NCI-H1048 (cell line): ENCODE measurements around the gene EHBP1.

Experiments used
- DNase-seq: peaks from one replicate; lab custom pipeline; 2025; lab: John Stamatoyannopoulos, UW

EHBP1 gene

DNA sequence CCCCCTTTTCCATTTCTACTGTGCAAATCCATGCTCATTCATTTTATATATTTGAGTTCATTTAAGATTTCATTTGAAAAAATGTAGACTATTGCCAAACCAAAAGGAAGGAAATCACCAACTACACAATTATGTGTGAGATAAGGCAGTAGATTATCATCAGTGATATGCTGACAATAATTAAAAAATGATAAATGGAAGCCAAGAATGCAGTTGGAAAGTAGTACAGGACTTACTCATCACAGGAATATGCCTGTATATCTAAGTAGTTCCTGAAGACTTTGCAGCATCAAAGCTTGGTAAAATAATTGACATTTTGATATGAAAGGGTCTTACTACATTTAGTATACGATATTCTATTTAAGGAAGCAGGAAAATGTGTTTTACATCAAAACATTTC, 179.0 kb downstream of the EHBP1 start:
- no peak for DNase-seq

DNA sequence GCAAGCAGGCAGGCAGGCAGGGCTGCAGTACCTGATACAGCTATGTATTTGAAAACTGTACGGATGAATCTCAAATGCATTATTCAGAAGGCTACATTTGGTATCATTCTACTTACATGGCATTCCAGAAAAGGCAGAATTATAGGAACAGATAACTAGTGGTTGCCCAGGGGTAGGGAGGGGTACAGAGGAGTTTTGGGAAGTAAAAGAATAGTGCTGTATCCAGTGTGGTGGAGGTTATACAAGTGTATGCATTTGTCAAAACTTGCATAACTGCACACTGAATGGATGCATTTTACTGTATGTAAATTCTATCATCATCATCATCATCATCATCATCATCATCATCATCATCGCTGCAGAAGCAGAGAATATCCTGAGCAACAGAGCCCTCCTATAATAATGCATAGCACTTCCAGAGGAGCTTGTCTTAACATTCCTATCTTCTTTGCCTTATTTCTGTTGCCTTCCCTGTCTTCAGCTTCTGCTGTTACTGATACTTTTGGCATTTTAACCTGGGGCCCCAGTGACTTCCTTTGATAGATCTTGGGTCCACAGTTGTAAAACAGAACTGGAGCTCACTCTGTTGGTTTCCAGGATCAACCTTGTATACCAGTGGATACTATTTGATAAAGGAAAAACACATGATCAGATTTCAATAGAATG, 189.6 kb downstream of the EHBP1 start:
- no peak for DNase-seq

DNA sequence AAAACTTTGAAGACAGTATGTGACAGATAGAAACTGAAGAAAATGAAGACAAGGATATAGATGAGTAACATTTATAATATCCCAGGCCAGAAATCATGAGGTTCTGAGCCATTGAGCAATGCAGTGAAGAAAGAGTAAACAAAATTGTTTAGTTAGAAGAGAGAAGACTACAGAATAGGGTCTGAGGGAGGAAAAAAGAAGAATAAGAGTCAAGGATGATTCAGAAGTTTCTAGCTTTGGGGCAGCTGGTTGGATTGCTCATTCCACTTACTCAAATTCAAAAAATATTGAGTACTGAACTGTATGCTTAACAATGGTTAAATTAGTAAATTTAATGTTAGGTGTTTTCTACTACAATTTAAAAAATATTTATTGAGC, 190.1 kb downstream of the EHBP1 start:
- no peak for DNase-seq

DNA sequence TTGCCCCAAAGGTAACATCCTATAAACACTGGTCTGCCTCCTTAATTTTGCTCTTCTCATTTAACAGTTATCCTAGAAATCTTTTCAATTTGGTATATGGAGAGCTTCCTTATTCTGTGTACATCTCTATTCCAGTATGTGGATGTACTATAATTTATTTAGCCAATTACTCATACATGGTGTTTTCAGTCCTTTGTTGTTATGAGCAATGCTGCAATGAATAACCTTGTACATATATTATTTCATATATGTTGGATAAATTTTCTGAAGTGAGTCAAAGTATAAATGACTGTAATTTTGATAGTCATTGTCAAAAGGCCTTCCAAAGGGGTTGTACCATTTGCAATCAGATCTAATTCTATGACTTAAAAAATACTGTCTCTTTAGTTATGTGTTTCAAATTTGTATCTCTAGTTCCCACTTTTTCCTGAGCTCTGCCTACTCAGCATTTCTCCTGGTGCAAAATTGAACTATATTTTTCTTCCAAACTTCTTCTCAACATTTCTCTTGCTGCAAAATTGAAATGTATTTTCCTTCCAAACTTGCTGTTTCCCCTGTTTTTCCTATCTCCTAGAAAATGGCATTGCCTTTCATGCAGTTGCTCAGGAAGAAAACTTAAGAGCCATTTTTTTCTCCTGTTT, 191.8 kb downstream of the EHBP1 start:
- DNase-seq, result no peak

DNA sequence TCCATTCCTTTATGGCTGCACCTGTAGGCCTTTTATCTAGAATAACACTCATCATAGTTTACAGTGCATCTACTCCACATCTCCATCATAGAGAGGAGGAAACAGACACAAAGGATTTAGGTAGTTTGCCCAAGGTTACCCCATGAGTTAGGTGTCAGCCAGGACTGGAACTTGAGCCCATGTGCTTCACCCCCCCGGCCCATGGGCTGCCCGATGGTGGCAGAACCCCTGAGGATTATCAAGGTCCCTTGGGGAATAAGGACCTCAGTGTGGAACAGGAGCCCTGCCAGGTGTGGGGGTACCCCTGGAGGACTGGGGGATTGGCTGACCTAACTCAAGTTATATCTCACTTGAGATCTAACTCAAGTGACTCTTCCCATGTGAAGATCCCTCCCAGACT, 198.8 kb downstream of the EHBP1 start:
- no peak for DNase-seq

DNA sequence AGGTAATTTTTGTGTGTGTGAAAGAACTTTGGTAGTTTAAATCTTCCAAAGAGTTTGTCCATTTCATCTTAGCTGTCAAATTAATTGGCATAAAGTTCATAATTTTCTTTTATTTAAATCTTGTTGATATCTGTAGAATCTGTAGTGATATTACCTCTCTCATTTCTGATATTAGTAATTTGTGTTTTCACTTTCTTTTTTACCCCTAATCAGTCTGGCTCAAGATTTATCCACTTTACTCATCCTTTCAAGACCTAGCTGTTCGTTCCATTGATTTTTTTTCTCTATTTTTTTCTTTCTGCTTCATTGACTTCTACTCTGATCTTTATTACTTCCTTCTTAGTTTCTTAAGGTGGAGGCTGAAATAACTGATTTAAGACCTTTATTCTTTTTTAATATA, 202.6 kb downstream of the EHBP1 start:
- DNase-seq, result no peak

DNA sequence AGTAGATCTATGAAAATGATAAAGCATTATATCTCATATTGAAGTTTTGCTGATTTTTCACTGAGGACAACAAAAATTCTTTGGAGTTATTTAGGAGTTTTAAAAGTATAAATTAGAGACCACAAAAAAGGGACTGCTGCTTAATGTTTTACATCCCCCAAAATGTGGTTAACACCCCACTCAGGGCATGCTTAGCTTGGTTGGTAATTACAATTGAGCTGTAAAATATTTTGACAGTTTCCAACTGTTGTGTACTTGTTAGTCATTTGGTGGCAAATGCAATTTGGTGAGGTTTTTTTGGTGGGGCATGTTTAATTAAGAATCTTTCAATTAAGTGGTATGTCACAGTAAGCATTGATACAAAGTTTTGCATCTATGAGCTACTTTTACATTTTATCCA, 207.8 kb downstream of the EHBP1 start:
- DNase-seq, result no peak

DNA sequence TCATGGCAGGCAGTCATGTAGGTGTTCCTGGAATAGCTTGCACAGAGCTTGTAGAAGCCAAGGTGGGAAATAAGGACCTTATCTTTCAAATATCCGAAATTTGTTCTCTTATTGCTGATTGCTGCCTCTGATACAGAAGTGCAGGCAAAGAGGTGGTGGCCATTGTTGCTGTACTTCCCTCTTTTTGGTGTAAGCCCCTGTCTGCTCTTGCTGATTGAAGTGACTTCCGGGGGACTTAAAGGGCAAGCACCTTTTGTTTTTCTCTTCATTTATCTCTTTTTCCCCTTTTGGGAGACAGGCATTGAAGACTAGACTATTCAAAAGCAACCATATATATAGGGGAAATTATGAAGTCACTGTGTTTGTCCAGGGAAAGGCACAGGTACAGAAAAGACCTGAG, 213.5 kb downstream of the EHBP1 start:
- DNase-seq, result no peak

DNA sequence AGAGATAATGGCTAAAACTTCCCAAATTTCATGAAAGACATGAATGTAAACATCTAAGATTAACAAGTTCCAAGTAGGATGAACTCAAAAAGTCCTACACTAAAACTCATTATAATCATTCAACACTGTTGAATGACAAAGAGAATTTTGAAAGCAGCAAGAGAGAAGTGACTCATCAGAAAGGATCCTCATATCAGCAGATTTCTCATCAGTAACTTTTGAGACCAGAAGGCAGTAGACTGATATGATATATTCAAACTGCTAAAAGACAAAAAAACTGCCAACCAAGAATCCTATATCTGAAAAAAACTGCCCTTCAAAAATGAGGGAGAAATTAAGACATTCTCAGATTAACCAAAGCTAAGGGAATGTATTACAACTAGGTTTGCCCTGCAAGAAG, 214.6 kb downstream of the EHBP1 start:
- no peak for DNase-seq

DNA sequence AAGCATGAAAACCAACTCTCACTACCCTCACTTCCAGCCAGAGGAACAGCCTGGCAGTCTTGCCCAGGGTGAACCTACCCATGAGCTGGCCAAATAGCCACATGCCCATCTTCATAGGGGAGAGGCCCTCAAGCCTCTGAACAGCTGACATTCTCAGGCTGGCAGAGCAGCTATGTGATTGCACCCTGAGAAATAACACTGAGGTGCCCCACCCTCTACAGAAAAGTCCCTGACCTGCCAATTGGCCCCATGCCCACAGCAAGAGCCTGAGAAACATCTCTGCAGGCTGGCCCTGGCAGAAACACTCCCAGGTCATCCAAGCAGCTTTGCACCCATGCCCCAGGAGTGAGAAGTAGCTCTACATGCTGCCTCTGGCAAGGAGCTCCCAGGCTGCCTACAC, 217.7 kb downstream of the EHBP1 start:
- no peak for DNase-seq

DNA sequence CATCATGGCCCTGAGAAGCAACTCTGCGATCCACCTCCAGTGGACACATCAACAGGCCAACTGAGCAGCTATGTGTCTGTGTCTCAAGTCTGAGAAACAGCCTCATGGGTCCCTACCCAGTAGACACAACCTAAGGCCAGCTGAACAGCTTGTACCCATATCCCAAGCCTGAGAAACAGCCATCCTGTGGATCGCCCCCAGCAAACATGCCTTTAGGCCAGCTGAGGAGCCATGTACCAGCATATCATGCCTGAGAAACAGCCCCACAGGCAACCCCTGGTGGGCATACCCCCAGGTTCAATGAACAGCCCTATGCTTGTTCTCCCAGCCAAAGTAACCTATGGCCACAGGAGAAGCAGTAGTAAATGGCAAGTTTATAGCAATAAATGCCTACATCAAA, 218.4 kb downstream of the EHBP1 start:
- DNase-seq, result no peak

DNA sequence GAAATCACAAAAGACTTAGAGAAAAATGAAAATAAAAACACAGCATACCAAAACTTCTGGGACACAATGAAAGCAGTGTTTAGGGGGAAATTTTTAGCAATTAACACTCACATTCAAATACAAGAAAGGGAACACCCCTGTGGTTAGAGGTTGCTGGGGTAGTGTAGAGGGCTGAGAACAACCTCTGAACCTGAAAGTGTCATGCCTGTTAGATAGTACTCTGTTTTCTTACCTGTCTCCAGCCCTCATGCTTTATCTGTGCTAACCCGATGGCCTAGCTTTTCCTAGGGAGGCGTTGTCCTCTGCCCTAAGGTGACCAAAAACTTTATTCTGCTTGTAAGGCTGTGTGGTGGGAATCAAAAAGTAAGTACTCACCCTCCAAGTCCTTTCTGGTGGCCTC, 222.5 kb downstream of the EHBP1 start:
- no peak for DNase-seq

DNA sequence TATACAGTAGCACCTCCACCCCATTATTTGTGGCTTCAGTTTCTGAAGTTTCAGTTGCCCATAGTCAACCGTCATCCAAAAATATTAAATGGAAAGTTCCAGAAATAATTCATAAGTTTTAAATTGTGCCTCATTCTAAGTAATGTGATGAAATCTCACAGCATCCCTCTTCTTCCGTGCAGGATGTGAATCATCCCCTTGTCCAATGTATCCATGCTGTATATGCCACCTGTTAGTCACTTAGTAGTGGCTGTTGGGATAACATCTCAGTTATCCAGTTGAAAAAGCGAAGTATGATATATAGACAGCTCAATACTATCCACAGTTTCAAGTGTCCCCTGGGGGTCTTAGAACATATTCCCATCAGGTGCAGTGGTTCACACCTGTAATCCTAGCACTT, 226.0 kb downstream of the EHBP1 start:
- no peak for DNase-seq

DNA sequence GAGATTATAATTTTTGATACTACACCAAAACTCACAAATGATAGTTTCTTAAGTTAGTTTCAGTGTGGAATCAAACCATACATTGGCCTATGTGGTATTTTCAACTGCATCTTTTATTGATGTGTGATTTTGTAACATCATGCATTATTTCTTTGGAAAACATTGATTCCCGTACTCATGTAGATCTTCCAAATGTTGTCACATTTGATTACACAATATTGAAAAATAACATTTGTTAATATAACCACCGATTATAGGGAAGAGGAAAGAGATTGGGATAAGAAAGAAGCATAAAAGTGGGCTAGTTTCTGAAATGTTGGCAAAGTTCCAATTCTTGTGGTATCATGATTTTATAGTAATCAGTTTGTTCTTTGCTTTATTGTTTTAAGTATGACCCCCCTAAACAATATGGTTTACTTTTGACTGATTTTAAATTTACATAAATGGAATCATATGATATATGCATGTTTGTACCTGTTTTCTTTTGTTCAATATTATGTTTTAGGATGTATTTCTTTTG, 227.9 kb downstream of the EHBP1 start:
- DNase-seq, result no peak

DNA sequence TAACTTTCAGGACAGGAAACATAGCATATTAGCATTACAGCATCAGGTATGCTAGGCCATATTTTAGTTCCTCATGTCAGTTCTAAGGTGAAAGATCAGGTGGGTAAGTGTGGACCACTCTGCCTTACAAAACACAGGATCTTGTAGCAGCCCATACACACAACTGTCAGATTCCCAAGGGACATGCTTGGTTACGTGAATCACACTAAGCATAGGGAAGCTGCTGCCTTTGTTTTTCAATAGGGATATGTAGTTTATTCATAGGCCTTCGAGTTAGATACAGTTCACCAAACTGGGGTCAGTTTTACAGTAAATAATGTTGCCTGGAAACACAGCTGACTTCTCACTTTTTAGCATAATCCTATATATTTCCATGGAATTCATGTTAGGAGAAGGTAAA, 229.0 kb downstream of the EHBP1 start:
- DNase-seq, result no peak

DNA sequence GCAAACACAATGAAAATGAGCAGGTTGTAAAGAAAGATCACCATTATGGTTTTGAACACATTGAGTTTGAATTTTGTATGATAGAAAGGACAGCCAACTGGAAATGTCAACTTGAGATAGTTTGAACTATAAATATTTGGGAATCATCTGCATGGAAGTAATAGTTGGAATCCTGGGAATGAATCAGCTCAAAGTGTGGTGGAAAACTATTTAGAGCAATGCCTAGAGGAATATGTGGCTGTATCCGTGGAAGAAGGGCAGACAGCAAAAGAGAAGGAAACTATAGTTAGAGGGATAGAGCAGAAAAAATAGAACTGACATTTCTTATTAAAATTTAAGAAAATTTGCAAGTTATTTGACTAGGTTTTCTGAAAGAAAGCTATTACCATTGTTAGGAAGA, 232.6 kb downstream of the EHBP1 start:
- DNase-seq, result no peak

DNA sequence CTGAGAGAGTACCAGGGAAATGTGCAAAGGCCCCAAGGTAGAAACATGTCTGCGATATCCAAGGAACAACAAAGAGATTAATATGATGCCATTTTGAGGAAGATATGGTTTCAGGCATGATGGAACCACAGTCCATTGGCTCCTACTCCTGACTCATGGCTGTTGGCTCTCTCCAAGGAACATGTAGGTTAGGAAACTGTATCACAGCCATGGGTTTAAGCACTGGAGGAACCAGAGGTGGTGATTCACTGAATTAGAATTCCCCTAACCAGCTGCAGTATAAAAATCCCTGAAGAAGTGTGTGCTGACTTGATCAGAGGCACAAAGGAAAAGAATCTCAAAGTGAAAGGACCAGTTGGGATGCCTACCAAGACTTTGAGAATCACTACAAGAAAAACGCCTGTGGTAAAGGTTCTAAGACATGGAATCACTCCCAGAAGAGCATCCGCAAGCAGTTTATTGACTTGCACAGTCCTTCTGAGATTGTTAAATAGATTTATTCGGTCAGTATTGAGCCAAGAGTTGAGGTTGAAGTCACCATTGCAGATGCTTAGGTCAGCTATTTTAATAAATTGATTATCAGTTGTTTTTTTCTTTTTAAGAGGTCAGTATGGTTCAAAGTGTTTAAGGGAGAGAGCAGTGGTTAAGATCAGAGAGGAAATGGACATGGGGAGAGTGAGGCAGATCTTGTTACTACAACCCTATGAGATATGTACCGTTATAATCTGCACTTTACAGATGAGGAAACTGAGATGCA, 234.4 kb downstream of the EHBP1 start:
- DNase-seq, result no peak

DNA sequence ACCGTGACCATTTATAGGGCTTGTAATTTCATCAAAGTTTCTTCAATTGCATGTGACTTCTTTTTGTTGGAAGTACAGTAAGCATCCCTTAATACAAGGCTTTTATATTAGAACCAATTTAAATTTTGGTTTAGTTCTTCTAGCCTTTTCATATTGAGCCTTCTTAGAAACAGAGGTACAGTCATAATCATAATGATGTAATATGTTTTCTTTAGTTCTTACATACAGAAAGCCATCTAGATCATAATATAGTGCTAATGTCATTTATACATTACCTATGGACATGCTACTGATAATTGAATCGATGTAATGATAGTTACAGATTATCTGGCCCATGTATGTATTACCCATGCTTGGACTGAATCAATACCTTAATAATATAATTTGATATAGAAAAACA, 235.2 kb downstream of the EHBP1 start:
- DNase-seq, result no peak

DNA sequence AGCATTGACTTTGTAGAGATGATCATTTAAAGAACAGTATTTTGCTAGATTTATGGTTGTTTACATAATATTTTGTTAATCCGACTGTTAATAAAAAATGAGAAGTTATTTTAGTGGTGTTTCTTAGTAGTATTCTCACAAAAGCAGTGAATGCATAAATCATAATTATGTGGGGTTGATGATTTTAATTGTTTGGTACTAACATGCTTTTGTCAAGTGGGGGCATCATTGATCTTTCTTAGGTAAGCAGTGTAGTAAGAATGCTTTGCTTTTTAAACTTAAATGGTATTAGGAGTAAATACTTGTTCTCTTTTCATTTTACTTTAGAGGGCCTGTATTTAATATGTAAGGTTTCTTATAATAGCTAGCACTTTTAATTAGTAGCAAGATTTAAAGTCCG, 235.9 kb downstream of the EHBP1 start:
- no peak for DNase-seq

DNA sequence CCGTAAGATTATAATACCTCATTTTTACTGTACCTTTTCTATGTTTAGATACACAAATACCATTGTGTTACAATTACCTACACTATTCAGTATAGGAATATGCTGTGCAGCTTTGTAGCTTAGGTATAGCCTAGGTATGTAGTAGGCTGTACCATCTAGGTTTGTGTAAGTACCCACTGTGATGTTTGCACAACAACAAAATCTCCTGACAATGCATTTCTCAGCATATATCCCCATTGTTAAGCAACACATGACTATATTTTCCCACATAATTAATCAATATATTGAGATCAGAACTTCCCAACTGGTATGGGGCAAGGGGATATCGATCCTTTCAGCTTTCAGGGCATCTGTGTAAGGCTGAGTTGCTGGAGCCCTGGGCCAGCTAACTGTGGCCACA, 238.8 kb downstream of the EHBP1 start:
- no peak for DNase-seq

DNA sequence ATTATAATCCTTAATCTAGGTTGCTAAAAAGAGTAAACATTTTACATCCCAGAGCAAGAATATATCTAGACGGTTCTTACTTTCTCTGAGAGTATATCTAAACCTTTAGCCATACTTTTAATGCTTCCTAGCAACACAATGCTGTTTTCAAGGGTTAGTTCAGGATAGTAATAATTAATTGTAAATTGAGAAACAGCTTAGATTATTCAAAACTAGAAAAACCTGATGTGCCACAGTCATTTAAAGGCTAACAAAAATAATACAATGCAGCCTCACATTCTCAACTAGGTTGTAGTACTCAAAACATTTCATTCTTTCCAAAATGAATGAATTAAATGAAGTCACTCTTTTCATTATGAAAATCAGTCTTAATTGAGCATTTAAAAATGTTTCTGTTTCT, 241.9 kb downstream of the EHBP1 start:
- peak; percentile 47 for DNase-seq

DNA sequence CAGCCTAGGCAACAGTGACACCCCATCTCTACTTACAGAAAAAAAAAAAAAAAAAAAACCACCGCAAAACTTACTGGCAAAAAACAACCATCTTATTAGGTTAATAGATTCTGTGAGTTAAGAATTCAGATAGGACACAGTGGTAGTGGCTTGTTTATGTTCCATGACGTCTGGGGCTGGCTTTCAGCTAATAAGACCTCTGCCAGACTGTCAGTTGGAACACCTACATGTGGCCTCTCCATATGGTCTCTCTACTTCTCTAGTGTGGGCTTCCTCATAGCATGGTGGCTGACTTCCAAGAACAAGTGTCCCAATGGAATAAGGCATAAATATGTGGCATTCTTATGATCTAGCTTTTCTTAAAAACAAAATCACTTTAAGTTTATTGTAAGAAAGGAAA, 251.1 kb downstream of the EHBP1 start:
- DNase-seq, result no peak

DNA sequence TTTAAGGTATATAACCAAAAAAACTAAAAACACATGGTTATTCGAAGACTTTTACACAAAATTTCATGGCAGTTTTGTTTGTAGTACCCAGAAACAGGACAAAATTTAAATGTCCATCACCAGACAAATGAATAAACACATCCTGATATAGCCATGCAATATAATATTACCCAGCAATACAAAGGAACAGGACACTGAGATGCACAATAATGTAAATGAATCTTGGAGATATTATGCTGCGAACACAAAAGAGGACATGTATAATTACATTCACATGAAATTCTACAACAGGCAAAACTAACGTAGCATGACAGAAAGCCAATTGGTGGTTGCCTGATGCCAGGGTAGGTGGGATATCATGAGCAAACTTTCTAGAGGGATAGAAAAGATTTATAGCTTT, 252.7 kb downstream of the EHBP1 start:
- no peak for DNase-seq
